ENCODE measurements around the gene CDAN1.

DNA sequence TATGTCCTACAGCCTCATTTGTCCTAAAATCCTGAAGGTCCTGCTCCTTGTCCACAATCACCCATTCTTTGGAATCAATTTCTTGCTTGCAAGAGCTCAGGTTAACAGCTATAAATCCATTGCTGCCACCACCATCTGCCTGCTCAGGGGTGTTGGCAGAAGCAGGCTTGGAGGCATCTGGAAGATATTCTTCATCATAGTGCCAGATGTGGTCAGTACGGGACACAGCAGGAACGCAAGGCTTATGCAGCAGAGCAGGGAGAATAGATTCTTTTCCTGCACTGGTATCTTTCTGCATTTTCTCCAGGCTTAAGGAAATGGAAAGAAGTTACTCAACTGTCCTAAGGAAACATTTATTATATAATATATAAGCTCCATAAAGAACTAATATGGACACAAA lies 38.5 kb upstream of the CDAN1 start:
- no peak for TF ChIP-seq POLR2A (IDR thresholded peaks at IDR 0.05; ENCODE audit: extremely low read depth, insufficient read length)
- TF ChIP-seq, protein P1, sequence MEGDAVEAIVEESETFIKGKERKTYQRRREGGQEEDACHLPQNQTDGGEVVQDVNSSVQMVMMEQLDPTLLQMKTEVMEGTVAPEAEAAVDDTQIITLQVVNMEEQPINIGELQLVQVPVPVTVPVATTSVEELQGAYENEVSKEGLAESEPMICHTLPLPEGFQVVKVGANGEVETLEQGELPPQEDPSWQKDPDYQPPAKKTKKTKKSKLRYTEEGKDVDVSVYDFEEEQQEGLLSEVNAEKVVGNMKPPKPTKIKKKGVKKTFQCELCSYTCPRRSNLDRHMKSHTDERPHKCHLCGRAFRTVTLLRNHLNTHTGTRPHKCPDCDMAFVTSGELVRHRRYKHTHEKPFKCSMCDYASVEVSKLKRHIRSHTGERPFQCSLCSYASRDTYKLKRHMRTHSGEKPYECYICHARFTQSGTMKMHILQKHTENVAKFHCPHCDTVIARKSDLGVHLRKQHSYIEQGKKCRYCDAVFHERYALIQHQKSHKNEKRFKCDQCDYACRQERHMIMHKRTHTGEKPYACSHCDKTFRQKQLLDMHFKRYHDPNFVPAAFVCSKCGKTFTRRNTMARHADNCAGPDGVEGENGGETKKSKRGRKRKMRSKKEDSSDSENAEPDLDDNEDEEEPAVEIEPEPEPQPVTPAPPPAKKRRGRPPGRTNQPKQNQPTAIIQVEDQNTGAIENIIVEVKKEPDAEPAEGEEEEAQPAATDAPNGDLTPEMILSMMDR (IDR thresholded peaks at IDR 0.05; ENCODE audit: low read depth, low read length) = no peak
- TF ChIP-seq MYC (IDR thresholded peaks at IDR 0.05; ENCODE audit: low read depth, low read length) = no peak

All from NB4 (cell line).